ENCODE data around the gene TBC1D8.

The TBC1D8 gene

DNA sequence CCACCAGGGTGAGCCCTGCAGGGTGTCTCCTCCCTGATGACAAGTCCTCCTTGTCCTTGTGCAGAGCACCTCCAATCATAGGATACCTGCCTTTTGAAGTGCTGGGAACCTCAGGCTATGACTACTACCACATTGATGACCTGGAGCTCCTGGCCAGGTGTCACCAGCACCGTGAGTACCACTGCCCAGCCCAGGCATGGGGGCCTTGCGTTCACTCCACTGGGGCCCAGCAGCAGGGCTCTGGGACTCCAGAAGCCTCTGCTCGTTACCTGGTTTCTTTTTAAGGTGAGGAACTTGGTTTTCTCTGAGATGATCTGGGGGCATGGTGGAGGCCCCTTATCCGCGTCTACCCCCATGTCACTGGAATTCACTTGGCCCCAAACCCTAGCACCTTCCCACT lies 185.6 kb downstream of the TBC1D8 start:
- no peak overlapping the region for H3K9ac ChIP-seq (ENCODE audit: low read length)
- H3K4me1 ChIP-seq (ENCODE audit: control insufficient read depth, insufficient read depth, low read length), result peaks cover 24% of the 10 kb centered on the region
- DNase-seq (ENCODE audit: low read depth), result no peak
- H3K27me3 ChIP-seq (replicated peaks; ENCODE audit: control insufficient read depth, insufficient read depth, low read length), result no peaks in the 10 kb centered on the region
- peaks cover 24% of the 10 kb centered on the region for H3K36me3 ChIP-seq (ENCODE audit: control insufficient read depth, insufficient read depth, low read length, severe bottlenecking)
- no peaks in the 10 kb centered on the region for H3K9me3 ChIP-seq (ENCODE audit: control insufficient read depth, low read length)
- H3K4me3 ChIP-seq (ENCODE audit: low read length), result no peak overlapping the region

DNA sequence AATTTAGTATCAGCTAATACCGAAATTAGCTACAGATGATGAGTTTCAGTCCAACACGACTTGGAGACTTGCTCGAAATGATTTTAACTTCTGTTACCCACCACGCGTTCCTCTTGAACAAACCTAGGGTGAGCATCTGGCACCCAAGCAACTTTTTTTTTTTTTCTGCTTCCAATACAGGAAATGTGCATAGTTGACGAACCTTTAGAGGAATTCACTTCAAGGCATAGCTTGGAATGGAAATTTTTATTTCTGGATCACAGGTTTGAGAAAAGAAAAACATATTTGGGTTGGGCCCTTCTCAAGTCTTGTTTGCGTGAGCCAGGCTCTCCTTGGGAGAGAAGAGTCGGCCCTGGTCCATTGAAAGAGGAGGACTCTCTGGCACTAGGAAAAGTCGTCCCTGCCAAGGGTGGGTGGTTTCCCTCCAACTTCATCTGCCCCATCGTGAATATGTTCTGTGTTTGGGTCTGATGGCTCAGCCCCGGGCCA lies 186.5 kb downstream of the TBC1D8 start:
- Histone ChIP-seq H3K9me3 (ENCODE audit: control insufficient read depth, low read length) (no peaks in the 10 kb centered on the region), H3K4me3 (ENCODE audit: low read length) (no peak overlapping the region), H3K4me1 (ENCODE audit: control insufficient read depth, insufficient read depth, low read length) (peaks cover 27% of the 10 kb centered on the region), H3K36me3 (ENCODE audit: control insufficient read depth, insufficient read depth, low read length, severe bottlenecking) (peaks cover 16% of the 10 kb centered on the region), H3K27me3 (replicated peaks; ENCODE audit: control insufficient read depth, insufficient read depth, low read length) (no peaks in the 10 kb centered on the region), H3K9ac (ENCODE audit: low read length) (no peak overlapping the region)
- no peak for DNase-seq (ENCODE audit: low read depth)

DNA sequence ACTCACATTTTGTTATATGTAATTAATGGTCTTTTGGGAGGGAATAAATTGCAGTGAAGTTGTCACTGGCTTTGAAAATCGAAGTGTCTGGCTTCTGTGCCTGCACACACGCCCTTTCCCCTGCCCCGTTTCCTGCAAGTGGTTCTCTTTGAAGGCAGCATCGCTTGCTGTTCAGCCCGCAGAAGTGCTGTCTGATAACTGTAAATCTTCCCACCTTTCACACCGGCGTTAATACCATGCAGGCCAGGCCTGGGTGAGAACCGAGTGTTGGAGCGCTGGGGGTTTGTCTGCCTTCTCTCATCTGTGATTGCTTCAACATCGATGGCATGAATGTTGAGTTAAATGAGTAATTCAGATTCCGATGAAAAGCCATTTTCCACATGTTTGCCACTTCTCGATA lies 187.0 kb downstream of the TBC1D8 start:
- Histone ChIP-seq H3K36me3 (ENCODE audit: control insufficient read depth, insufficient read depth, low read length, severe bottlenecking) (peaks cover 11% of the 10 kb centered on the region), H3K27me3 (replicated peaks; ENCODE audit: control insufficient read depth, insufficient read depth, low read length) (no peaks in the 10 kb centered on the region), H3K9me3 (ENCODE audit: control insufficient read depth, low read length) (no peaks in the 10 kb centered on the region), H3K9ac (ENCODE audit: low read length) (no peak overlapping the region), H3K4me3 (ENCODE audit: low read length) (no peak overlapping the region), H3K4me1 (ENCODE audit: control insufficient read depth, insufficient read depth, low read length) (peaks cover 32% of the 10 kb centered on the region)
- no peak for DNase-seq (ENCODE audit: low read depth)

DNA sequence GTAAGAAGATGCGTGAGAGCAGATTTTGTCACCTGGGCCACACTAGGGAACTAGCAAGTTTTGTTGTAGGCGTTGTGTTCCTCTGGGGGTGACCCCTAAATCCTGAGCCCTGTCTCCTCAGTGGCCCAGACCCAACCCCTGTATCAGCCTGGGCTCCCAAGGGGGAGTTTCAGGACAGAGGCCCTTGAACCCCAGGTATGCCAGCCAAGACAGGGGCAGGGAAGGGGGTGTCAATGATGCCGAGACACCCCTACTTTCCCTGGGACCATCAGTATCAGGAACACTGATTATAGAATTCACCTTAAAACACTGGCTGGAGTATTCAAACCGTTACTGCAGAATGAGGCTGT lies 188.2 kb downstream of the TBC1D8 start:
- DNase-seq (ENCODE audit: low read depth), result no peak
- peaks cover 42% of the 10 kb centered on the region for H3K4me1 ChIP-seq (ENCODE audit: control insufficient read depth, insufficient read depth, low read length)
- H3K9me3 ChIP-seq (ENCODE audit: control insufficient read depth, low read length), result no peaks in the 10 kb centered on the region
- no peaks in the 10 kb centered on the region for H3K27me3 ChIP-seq (replicated peaks; ENCODE audit: control insufficient read depth, insufficient read depth, low read length)
- H3K36me3 ChIP-seq (ENCODE audit: control insufficient read depth, insufficient read depth, low read length, severe bottlenecking), result no peaks in the 10 kb centered on the region
- no peak overlapping the region for H3K9ac ChIP-seq (ENCODE audit: low read length)
- H3K4me3 ChIP-seq (ENCODE audit: low read length), result no peak overlapping the region

DNA sequence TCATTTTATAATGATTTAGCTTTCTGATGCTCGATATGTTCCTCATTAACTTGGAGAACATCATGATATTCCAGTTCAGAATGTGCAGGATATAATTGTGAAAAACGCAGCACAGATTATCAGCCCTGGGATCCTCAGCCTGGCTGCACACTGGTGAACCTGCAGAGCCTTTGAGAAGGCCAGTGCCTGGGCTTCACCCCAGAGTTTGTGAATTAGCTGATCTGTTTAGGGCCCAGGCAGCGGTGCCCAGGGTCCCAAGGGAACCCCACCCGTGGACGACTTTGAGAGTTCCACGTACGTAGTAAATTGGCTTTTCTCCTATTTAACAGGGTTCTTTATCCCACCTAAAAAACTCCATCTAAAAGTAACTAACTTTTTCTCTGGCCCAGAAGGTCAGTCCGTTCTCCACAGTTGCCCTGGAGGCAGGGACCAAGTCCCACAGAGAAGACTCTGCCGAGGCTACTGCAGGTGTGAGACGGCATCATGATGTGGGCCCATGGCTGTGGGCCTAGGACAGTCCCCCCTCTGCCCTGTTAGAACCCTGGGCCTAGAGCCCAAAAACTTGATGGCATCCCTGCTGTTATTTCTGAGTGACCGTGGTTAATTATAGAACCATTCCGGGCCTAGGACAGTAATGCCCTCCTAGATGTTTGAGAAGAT lies 188.7 kb downstream of the TBC1D8 start:
- no peak for DNase-seq (ENCODE audit: low read depth)
- no peaks in the 10 kb centered on the region for H3K9me3 ChIP-seq (ENCODE audit: control insufficient read depth, low read length)

DNA sequence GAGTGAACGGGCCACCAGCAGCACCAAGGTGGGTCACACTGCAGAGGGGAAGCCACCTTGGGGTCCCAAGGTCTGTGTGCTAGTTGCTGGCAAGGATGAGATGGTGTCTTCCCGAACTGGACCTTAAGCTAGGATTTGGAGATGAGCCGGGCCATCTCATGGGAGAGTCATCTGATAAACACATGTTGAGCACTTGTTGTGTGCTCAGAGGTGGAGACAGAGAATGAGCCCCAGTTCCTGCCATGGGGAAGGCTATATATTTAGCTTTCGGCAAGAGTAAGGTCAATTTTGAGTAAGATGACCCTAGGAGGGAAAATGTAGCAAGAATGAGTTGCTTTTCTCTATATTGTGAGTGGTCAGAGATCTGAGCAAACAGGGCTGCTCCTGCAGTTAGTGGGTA lies 190.5 kb downstream of the TBC1D8 start:
- Histone ChIP-seq H3K4me1 (ENCODE audit: control insufficient read depth, insufficient read depth, low read length) (peaks cover 54% of the 10 kb centered on the region), H3K9ac (ENCODE audit: low read length) (no peak overlapping the region), H3K36me3 (ENCODE audit: control insufficient read depth, insufficient read depth, low read length, severe bottlenecking) (no peaks in the 10 kb centered on the region), H3K27me3 (replicated peaks; ENCODE audit: control insufficient read depth, insufficient read depth, low read length) (no peaks in the 10 kb centered on the region), H3K9me3 (ENCODE audit: control insufficient read depth, low read length) (no peaks in the 10 kb centered on the region), H3K4me3 (ENCODE audit: low read length) (no peak overlapping the region)
- no peak for DNase-seq (ENCODE audit: low read depth)

More for the DNA sequence above, 188.7 kb downstream of the TBC1D8 start:
- no peaks in the 10 kb centered on the region for H3K36me3 ChIP-seq (ENCODE audit: control insufficient read depth, insufficient read depth, low read length, severe bottlenecking)
- H3K4me1 ChIP-seq (ENCODE audit: control insufficient read depth, insufficient read depth, low read length), result peaks cover 46% of the 10 kb centered on the region
- no peak overlapping the region for H3K9ac ChIP-seq (ENCODE audit: low read length)
- H3K27me3 ChIP-seq (replicated peaks; ENCODE audit: control insufficient read depth, insufficient read depth, low read length), result no peaks in the 10 kb centered on the region
- H3K4me3 ChIP-seq (ENCODE audit: low read length), result no peak overlapping the region

DNA sequence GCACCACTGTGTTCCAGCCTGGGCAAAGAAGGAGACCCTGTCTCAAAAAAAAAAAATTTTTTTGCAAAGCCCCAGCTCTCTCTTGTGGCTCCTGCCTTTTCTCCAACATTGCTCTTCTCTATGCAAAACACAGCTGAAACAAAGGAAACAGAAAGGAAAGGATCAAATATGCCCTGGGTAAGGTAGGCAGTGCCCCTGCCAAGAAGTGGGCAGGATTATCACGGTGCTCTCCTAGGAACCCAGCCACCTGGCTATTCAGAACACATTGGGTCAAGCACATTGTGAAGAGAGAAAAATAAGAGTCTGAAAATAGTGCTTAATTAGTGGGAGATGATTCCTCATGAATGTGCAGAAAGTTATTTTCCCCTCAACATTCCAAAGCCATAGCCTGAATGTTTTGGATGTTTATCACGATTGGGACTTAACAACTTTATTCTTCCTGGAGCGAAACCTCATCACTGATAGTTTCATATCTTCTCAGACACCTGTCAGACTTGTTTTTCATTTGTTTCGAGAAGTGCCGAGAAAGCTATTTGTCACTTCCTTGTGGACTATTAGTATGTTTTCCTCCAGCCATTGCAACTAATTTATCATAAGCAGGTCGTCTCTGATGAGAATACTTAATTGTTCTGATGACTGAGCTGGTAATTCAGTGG lies 191.8 kb downstream of the TBC1D8 start:
- Histone ChIP-seq H3K9ac (ENCODE audit: low read length) (no peak overlapping the region), H3K27me3 (replicated peaks; ENCODE audit: control insufficient read depth, insufficient read depth, low read length) (no peaks in the 10 kb centered on the region), H3K4me1 (ENCODE audit: control insufficient read depth, insufficient read depth, low read length) (peaks cover 43% of the 10 kb centered on the region), H3K9me3 (ENCODE audit: control insufficient read depth, low read length) (no peaks in the 10 kb centered on the region), H3K4me3 (ENCODE audit: low read length) (no peak overlapping the region), H3K36me3 (ENCODE audit: control insufficient read depth, insufficient read depth, low read length, severe bottlenecking) (no peaks in the 10 kb centered on the region)
- DNase-seq (ENCODE audit: low read depth), result no peak

DNA sequence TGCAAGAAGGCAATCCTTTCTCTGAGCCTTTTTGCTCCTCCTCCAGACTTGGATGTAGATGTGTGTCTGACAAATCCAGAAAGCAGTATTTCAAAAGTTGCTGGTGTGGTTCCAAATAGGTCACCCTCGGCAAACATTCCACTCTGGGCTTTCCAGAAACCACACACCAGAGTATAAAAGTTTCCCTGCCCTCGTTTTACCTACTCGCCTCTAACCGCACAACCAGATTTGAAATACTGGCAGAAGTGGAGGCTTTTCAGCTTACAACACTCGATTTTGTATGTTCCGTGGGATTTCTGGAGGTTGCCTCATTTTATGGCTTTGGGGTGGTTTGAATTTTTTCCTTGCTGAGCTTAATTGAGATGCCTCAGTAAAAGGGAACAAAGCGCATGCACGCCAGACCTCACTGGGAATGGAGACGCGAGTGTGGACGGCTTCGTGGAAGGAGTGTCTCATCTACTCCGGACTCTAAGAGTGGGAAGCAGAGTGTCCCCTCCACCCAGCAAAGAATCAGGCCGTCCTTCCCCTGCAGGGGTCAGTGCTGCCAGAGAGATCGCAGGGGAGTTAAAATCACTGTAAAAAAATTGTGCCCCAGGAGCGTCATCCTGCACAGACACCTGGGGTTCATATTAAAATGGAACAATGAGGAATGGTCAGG lies 193.1 kb downstream of the TBC1D8 start:
- no peaks in the 10 kb centered on the region for H3K36me3 ChIP-seq (ENCODE audit: control insufficient read depth, insufficient read depth, low read length, severe bottlenecking)
- H3K9ac ChIP-seq (ENCODE audit: low read length), result peak overlapping the region; percentile 72
- H3K27me3 ChIP-seq (replicated peaks; ENCODE audit: control insufficient read depth, insufficient read depth, low read length), result no peaks in the 10 kb centered on the region
- H3K4me3 ChIP-seq (ENCODE audit: low read length), result peak overlapping the region; percentile 66
- no peaks in the 10 kb centered on the region for H3K9me3 ChIP-seq (ENCODE audit: control insufficient read depth, low read length)
- peaks cover 41% of the 10 kb centered on the region for H3K4me1 ChIP-seq (ENCODE audit: control insufficient read depth, insufficient read depth, low read length)
- DNase-seq (ENCODE audit: low read depth), result peak; percentile 95
